Right atrium auricular region (tissue), 2 donors: ENCODE data around the gene COL7A1. TPM values are rescaled to one million over a fixed set of nuclear protein-coding genes. Genes with fewer than 3 reads are reported as not detected.

Experiments used
- DNase-seq: peaks from one replicate; pipeline ENCODE4 v3.0.0-alpha.2; 2019; ENCODE audit warnings: low spot score
- H3K27ac ChIP-seq, 2 donors: fragments of 200-600 bp; sonication (generic); 1 replicate in 1 of 2; 2 replicates in 1 of 2; pipeline ENCODE4 v1.5.1; 2016 to 2019
- H3K27me3 ChIP-seq, 2 donors: fragments of 200-600 bp; sonication (generic); one replicate each; pipeline versions ENCODE4 v1.5.1 to v1.6.0; 2017 to 2019
- H3K36me3 ChIP-seq: fragments of 200-600 bp; sonication (generic); one replicate; pipeline ENCODE4 v1.5.1; 2016
- H3K4me1 ChIP-seq, 2 donors: fragments of 200-600 bp; sonication (generic); one replicate each; pipeline versions ENCODE4 v1.5.1 to v1.6.0; 2017 to 2019
- H3K4me3 ChIP-seq, 2 donors: fragments of 200-600 bp; sonication (generic); 1 replicate in 1 of 2; 2 replicates in 1 of 2; pipeline ENCODE4 v1.5.1; 2017 to 2019; ENCODE audit warnings: mild to moderate bottlenecking in 1 of 2, moderate library complexity in 1 of 2
- H3K9me3 ChIP-seq, 2 donors: fragments of 200-600 bp; sonication (generic); one replicate each; pipeline ENCODE4 v1.5.1; 2019
- total RNA-seq, 2 donors: library from RNA; depleted of rRNA; stranded (reverse); fragments of >200 nt; gene quantifications; one replicate each; pipeline ENCODE4 v1.1.0, GENCODE V29; 2016
- TF ChIP-seq, protein P1 (sequence below), 2 donors: fragments of 200-600 bp; sonication (generic); IDR thresholded peaks; one replicate each; pipeline ENCODE4 v1.5.1; 2019; ENCODE audit warnings: antibody characterized with exemption in 2 of 2

COL7A1 gene
- total RNA-seq, result 1 to 10 TPM; 1.9 to 2.6 TPM

DNA sequence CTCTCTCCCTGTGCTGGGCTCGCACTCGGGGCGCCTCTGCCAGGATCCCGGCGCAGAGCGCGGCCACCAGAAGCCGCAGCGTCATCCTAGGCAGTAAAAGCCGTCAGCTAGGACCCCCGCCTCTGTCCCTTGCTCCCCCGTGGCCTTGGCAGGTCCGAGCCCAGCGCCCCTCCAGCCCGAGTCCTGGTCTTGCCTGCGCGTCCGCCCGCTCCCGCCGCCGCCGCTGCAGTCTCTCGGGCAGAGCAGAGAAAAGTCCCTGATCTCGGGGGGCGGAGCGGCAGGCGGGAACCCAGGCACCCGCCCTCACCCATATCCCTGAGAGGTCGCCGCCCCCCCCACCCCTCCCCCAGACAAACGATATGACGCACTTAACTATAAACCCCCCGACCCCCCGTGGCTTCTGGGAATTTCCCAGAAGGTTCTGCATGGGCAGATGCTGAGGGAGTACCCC lies at the start of gene COL7A1:
COL7A1 (minus strand) TSS at position 255 of the 451 bp plus-strand sequence; CDS start at position 85, 170 bp downstream.
- Histone ChIP-seq H3K4me3 (peak within 1 kb of the TSS; percentile 16 to 46), H3K27ac (peak within 1 kb of the TSS; percentile 86 to 95), H3K9me3 (no peaks in the 10 kb centered on the region), H3K36me3 (peaks cover 21% of the 10 kb centered on the region), H3K4me1 (peaks cover 0 to 59% of the 10 kb centered on the region in 2 donors), H3K27me3 (no peaks in the 10 kb centered on the region)
- DNase-seq, result no peak
- TF ChIP-seq, protein P1, sequence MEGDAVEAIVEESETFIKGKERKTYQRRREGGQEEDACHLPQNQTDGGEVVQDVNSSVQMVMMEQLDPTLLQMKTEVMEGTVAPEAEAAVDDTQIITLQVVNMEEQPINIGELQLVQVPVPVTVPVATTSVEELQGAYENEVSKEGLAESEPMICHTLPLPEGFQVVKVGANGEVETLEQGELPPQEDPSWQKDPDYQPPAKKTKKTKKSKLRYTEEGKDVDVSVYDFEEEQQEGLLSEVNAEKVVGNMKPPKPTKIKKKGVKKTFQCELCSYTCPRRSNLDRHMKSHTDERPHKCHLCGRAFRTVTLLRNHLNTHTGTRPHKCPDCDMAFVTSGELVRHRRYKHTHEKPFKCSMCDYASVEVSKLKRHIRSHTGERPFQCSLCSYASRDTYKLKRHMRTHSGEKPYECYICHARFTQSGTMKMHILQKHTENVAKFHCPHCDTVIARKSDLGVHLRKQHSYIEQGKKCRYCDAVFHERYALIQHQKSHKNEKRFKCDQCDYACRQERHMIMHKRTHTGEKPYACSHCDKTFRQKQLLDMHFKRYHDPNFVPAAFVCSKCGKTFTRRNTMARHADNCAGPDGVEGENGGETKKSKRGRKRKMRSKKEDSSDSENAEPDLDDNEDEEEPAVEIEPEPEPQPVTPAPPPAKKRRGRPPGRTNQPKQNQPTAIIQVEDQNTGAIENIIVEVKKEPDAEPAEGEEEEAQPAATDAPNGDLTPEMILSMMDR (IDR thresholded peaks at IDR 0.05), result no peak

DNA sequence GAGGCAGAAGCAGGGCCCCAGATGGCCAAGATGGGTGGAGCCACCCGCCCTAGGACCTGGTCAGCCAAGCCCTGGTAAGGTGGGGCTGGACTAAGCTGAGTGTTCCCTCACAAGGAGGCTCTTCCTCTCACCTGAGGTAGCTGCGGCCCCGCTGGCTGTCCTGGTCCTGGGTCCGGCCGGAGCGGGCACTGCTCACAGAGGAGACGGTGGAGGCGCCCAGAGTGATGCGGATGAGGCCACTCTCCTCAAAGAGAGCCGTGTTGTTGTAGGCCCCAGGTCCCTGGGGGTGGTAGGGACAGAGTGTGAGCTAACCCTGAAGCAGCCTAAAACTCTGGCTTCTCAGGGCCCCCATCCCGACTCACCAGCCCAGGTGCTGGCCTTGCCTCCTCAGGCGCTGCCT lies 47.5 kb upstream of the COL7A1 start:
- Histone ChIP-seq H3K4me1 (no peaks in the 10 kb centered on the region), H3K27ac (no peak overlapping the region), H3K36me3 (no peaks in the 10 kb centered on the region), H3K4me3 (no peak overlapping the region), H3K27me3 (no peaks in the 10 kb centered on the region), H3K9me3 (no peaks in the 10 kb centered on the region)
- TF ChIP-seq, protein P1 (IDR thresholded peaks at IDR 0.05), result no peak
- no peak for DNase-seq

DNA sequence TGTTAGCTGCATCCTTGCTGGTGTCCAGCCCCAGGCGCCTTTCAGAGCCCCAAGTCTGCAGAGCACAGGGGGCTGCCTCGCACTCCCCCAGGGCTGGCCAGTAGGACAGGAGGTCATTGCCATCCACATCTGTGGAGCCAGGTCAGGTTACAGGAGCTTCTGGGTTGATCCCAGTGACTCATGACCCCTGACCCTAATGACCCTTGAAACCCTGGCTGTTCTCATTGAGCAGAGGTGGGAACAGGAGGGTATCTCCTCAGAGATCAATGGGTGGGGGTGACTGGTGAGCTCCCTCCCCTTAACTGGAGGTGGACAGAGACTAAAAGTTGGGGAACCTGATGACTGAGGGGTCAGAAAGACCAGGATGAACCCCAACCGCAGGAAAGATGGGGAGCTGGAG lies 46.3 kb upstream of the COL7A1 start:
- Histone ChIP-seq H3K36me3 (no peaks in the 10 kb centered on the region), H3K9me3 (no peaks in the 10 kb centered on the region), H3K27me3 (no peaks in the 10 kb centered on the region), H3K4me3 (no peak overlapping the region), H3K4me1 (peaks cover 0 to 5% of the 10 kb centered on the region in 2 donors), H3K27ac (no peak overlapping the region)
- TF ChIP-seq, protein P1 (IDR thresholded peaks at IDR 0.05), result no peak
- no peak for DNase-seq

DNA sequence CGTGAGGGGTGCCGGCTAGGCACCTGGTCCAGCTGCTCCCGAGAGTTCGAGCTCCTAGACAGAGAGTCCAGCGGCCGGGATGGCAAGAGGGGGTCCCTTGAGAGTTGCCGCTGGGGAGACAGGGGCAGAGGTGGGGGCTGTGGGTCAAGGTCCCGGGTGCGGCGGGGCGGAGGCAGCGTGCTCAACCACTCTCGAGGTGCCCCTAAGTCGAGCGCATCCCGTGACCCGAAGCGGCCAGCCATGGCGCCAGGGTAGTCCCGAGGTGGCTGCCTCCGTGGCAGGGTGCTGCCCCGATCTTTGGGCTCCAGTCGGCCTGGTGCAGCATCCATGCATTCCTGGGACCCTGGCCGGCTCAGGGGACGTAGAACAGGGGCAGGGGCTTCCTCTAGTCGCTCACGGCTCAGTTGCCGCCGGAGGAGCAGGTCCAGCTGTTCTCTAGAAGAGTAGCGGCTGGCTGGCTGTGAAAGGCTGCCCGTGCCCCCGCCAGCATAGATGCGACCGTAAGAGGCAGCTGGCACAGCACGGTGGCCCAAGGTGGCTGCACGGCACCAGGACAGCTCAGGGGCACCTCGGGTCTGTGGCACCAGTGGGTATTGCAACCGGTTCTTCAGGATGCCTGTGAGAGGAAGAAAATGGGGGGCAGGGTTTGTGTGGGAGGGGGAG lies 44.9 kb upstream of the COL7A1 start:
- TF ChIP-seq, protein P1 (IDR thresholded peaks at IDR 0.05), result no peak
- Histone ChIP-seq H3K4me3 (no peak overlapping the region), H3K9me3 (no peaks in the 10 kb centered on the region), H3K27me3 (no peaks in the 10 kb centered on the region), H3K36me3 (no peaks in the 10 kb centered on the region), H3K27ac (no peak overlapping the region), H3K4me1 (peaks cover 0 to 14% of the 10 kb centered on the region in 2 donors)
- DNase-seq, result no peak

DNA sequence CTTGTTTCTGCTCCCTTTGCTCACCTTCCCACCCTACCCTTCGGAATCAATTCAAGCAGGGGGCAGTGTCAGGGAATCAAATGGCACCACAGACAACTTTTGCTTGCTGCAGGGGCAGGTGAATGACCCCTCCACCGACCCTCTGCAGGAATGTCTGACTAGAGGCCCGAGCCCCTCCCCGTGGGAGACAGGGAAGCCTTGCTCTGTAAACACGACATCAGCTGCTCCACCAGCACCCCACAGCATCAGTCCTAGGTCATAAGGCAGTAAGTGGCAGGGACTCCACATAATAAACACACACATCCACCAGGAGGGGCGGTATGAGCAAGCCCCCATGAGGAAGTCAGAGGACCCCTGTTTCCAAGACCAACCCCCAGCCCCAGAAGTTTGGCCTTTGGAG lies 42.2 kb upstream of the COL7A1 start:
- no peak for DNase-seq
- TF ChIP-seq, protein P1 (IDR thresholded peaks at IDR 0.05), result no peak
- Histone ChIP-seq H3K9me3 (no peaks in the 10 kb centered on the region), H3K27ac (no peak overlapping the region), H3K4me1 (peaks cover 0 to 28% of the 10 kb centered on the region in 2 donors), H3K4me3 (no peak overlapping the region), H3K36me3 (no peaks in the 10 kb centered on the region), H3K27me3 (no peaks in the 10 kb centered on the region)
